HepG2 (cell line): ENCODE data around the gene TMCC1. TPM values are rescaled to one million over a fixed set of nuclear protein-coding genes. Genes with fewer than 3 reads are reported as not detected.

Source experiments
- ATAC-seq: fragments of 200-7000 bp; cut with Tn5 transposase; 3 replicates; pipeline ENCODE4 v1.9.1; 2020; ENCODE audit warnings: mild to moderate bottlenecking, moderate library complexity
- BruUV-seq: library from RNA; stranded (reverse); fragments of 400-500 nt; replicated peaks from 2 replicates; lab custom pipeline; 2021; lab: Mats Ljungman, UMichigan
- CTCF ChIA-PET: fragments of 300-600 bp; formaldehyde crosslinking; extraction: SDS; loops from one replicate; lab custom pipeline; 2021; ENCODE audit warnings: low total read pairs, inconsistent platforms, low intra/inter-chr PET ratio; lab: Yijun Ruan, JAX
- POLR2A ChIA-PET: fragments of 350-600 bp; sonication (Branson Sonifier 250); formaldehyde crosslinking; loops from one replicate; lab custom pipeline; 2020; ENCODE audit warnings: antibody characterized with exemption, inconsistent platforms; lab: Yijun Ruan, JAX
- DNase-seq: peaks from one replicate; pipeline ENCODE4 v3.0.0-alpha.2; 2015; ENCODE audit warnings: low spot score
- FAIRE-seq: peaks from 3 replicates; lab custom pipeline; 2011; peaks lifted over from hg19 to GRCh38; lab: Jason Lieb, UNC
- H2AFZ ChIP-seq: one replicate; pipeline ENCODE4 v1.6.1; 2011; ENCODE audit warnings: low read length, inconsistent platforms
- H3K27ac ChIP-seq: fragments of 300-600 bp; 3 replicates; pipeline ENCODE4 v1.8.0; 2011; ENCODE audit warnings: mixed run types, mild to moderate bottlenecking, mixed read lengths, low read length, inconsistent platforms; ENCODE audit not compliant: insufficient read depth; ENCODE audit errors: extremely low read length
- H3K27me3 ChIP-seq, 2 experiments: fragments of 200-600 bp in 1 of 2; 2 replicates in 1 of 2; 3 replicates in 1 of 2; pipeline versions ENCODE4 v1.6.0 to v1.8.0; 2011; ENCODE audit warnings: low read length in 2 of 2, mild to moderate bottlenecking in 2 of 2, moderate library complexity in 2 of 2, inconsistent platforms in 1 of 2; ENCODE audit not compliant: insufficient read depth in 2 of 2, control insufficient read depth in 1 of 2
- H3K36me3 ChIP-seq, 2 experiments: fragments of 200-600 bp in 1 of 2; replicated peaks in 1 of 2; 2 replicates in 1 of 2; 3 replicates in 1 of 2; pipeline versions ENCODE4 v1.5.1 to v1.8.0; 2011; ENCODE audit warnings: low read length in 2 of 2, inconsistent platforms in 1 of 2; ENCODE audit not compliant: insufficient read depth in 2 of 2, control insufficient read depth in 1 of 2
- H3K4me1 ChIP-seq: 2 replicates; pipeline ENCODE4 v1.5.1; 2012; ENCODE audit warnings: low read length, inconsistent platforms; ENCODE audit not compliant: insufficient read depth
- H3K4me2 ChIP-seq: 2 replicates; pipeline ENCODE4 v1.6.0; 2011; ENCODE audit warnings: low read depth, low read length, inconsistent platforms
- H3K4me3 ChIP-seq, 3 experiments: fragments of 200-600 bp in 1 of 3; sonication (generic), shearing (Covaris generic) in 1 of 3; replicated peaks in 1 of 3; 2 replicates each; pipeline ENCODE4 v1.5.1; 2011 to 2016; ENCODE audit warnings: low read length in 3 of 3, inconsistent platforms in 2 of 3, low read depth in 2 of 3, mild to moderate bottlenecking in 2 of 3, control low read depth in 1 of 3, mixed read lengths in 1 of 3; ENCODE audit not compliant: insufficient read depth in 1 of 3
- H3K79me2 ChIP-seq: one replicate; pipeline ENCODE4 v1.6.1; 2011; ENCODE audit warnings: low read length, inconsistent platforms; ENCODE audit not compliant: insufficient read depth
- H3K9ac ChIP-seq: 2 replicates; pipeline ENCODE4 v1.6.0; 2011; ENCODE audit warnings: mild to moderate bottlenecking, low read depth, low read length, inconsistent platforms; ENCODE audit not compliant: insufficient read depth
- H3K9me3 ChIP-seq: 2 replicates; pipeline ENCODE4 v1.5.1; 2012; ENCODE audit warnings: mild to moderate bottlenecking, low read length
- H4K20me1 ChIP-seq: 2 replicates; pipeline ENCODE4 v1.6.0; 2011; ENCODE audit warnings: inconsistent platforms, mild to moderate bottlenecking, low read length, moderate library complexity; ENCODE audit not compliant: insufficient read depth
- ARNT2 ChIP-seq: sonication (generic); formaldehyde crosslinking; IDR thresholded peaks from 2 replicates; pipeline ENCODE4 v1.8.0; 2022; ENCODE audit warnings: mild to moderate bottlenecking, low read depth, missing genetic modification reagents, moderate library complexity
- CC2D1A ChIP-seq: sonication (generic); formaldehyde crosslinking; IDR thresholded peaks from 2 replicates; pipeline ENCODE4 v1.8.1; 2023; ENCODE audit warnings: mild to moderate bottlenecking, missing genetic modification reagents
- FOSL1 ChIP-seq: sonication (generic); formaldehyde crosslinking; IDR thresholded peaks from 2 replicates; pipeline ENCODE4 v1.9.0; 2021; ENCODE audit warnings: missing genetic modification reagents, borderline replicate concordance
- GABPA ChIP-seq, 2 experiments: IDR thresholded peaks; 2 replicates each; pipeline ENCODE4 v1.6.1; 2011 to 2016; ENCODE audit warnings: low read depth in 2 of 2, low read length in 1 of 2, missing biosample characterization in 1 of 2, missing genetic modification characterization in 1 of 2
- HNF4G ChIP-seq, 2 experiments: sonication (generic) in 1 of 2; formaldehyde crosslinking in 1 of 2; IDR thresholded peaks; 2 replicates each; pipeline versions ENCODE4 v1.4.0 to v1.6.1; 2011 to 2020; ENCODE audit warnings: borderline replicate concordance in 2 of 2, low read depth in 2 of 2, mild to moderate bottlenecking in 2 of 2, low read length in 1 of 2, missing genetic modification reagents in 1 of 2, moderate library complexity in 1 of 2
- KMT2B ChIP-seq: IDR thresholded peaks from 2 replicates; pipeline ENCODE4 v1.6.1; 2016; ENCODE audit warnings: missing genetic modification reagents, missing compliant biosample characterization
- NCOA2 ChIP-seq: sonication (generic); formaldehyde crosslinking; IDR thresholded peaks from 2 replicates; pipeline ENCODE4 v1.8.0; 2022; ENCODE audit warnings: inconsistent platforms
- PRDM15 ChIP-seq: sonication (generic); formaldehyde crosslinking; IDR thresholded peaks from 2 replicates; pipeline ENCODE4 v1.4.0; 2020; ENCODE audit warnings: missing genetic modification reagents
- RXRA ChIP-seq: sonication (generic); formaldehyde crosslinking; IDR thresholded peaks from 2 replicates; pipeline ENCODE4 v1.5.1; 2020; ENCODE audit warnings: missing genetic modification reagents
- THAP7 ChIP-seq: sonication (generic); formaldehyde crosslinking; IDR thresholded peaks from 2 replicates; pipeline ENCODE4 v1.8.1; 2023; ENCODE audit warnings: mild to moderate bottlenecking, missing genetic modification reagents
- ZBTB2 ChIP-seq: sonication (generic); formaldehyde crosslinking; IDR thresholded peaks from 2 replicates; pipeline ENCODE4 v1.8.0; 2022; ENCODE audit warnings: low read depth, missing genetic modification reagents
- ZBTB7A ChIP-seq: sonication (generic); formaldehyde crosslinking; IDR thresholded peaks from 2 replicates; pipeline ENCODE4 v1.8.0; 2022; ENCODE audit warnings: mild to moderate bottlenecking, missing genetic modification reagents
- ZIK1 ChIP-seq: sonication (generic); formaldehyde crosslinking; IDR thresholded peaks from 2 replicates; pipeline ENCODE4 v1.5.0; 2020; ENCODE audit warnings: mild to moderate bottlenecking, low read depth, missing genetic modification reagents, borderline replicate concordance
- ZNF672 ChIP-seq: sonication (generic); formaldehyde crosslinking; IDR thresholded peaks from 2 replicates; pipeline ENCODE4 v1.8.1; 2022; ENCODE audit warnings: missing genetic modification reagents
- ZNF773 ChIP-seq: sonication (generic); formaldehyde crosslinking; IDR thresholded peaks from 2 replicates; pipeline ENCODE4 v1.4.0; 2020; ENCODE audit warnings: missing genetic modification reagents, borderline replicate concordance
- ZNF883 ChIP-seq: sonication (generic); formaldehyde crosslinking; IDR thresholded peaks from 2 replicates; pipeline ENCODE4 v1.5.1; 2020; ENCODE audit warnings: mild to moderate bottlenecking, missing genetic modification reagents; ENCODE audit errors: not compliant biosample characterization
- ZSCAN20 ChIP-seq: sonication (generic); formaldehyde crosslinking; IDR thresholded peaks from 2 replicates; pipeline ENCODE4 v1.4.0; 2020; ENCODE audit warnings: missing genetic modification reagents, mild to moderate bottlenecking, borderline replicate concordance
- WGBS: methylation state at CpG from one replicate; pipeline ENCODE4 v1.1.6; 2017; ENCODE audit warnings: low lambda C conversion rate; 5-methylcytosine and 5-hydroxymethylcytosine counted together
- in situ Hi-C: cut with HindIII; loops from 2 replicates; pipeline ENCODE4 v1.10.0; 2017; ENCODE audit warnings: low pct_unique_long_range_greater_than_20kb; ENCODE audit not compliant: extremely low pct_ligation_motif_present
- intact Hi-C: fragments of 100-400 bp; cut with micrococcal nuclease; formaldehyde crosslinking; loops from one replicate; pipeline ENCODE4 v1.10.0; 2022; ENCODE audit not compliant: unreplicated experiment
- polyA plus RNA-seq, 8 experiments: library from polyadenylated mRNA; depleted of rRNA in 3 of 8; stranded (reverse) in 7 of 8; unstranded in 1 of 8; fragments of >200 nt; fragmentation: Illumina TruSeq in 4 of 8; extraction: Trizol in 4 of 8; gene quantifications; 2 replicates each; pipeline versions ENCODE4 v1.2.1 to v1.2.3, GENCODE V29; 2011 to 2016; ENCODE audit warnings: low read depth in 4 of 8, missing spikeins in 1 of 8, mixed read lengths in 1 of 8; ENCODE audit not compliant: insufficient read depth in 1 of 8
- total RNA-seq, 5 experiments: library from RNA; depleted of rRNA; stranded (reverse); fragments of >200 nt; fragmentation: Illumina TruSeq; extraction: Trizol; gene quantifications; 2 replicates each; pipeline ENCODE4 v1.2.3, GENCODE V29; 2016; ENCODE audit warnings: low read depth in 1 of 5

The TMCC1 gene
- total and polyA plus RNA-seq, 2 of the 13 experiments (the other 11 are each of a cell fraction or from before 2014, with no cell fraction given), result 12.1 to 264 TPM

GRCh38 chr3:129626744-129627349, 266.7 kb downstream of the TMCC1 start:
- Histone ChIP-seq H3K4me1 (peaks cover 63% of the 10 kb centered on the region), H2AFZ (no peak overlapping the region), H3K36me3 (no peaks in the 10 kb centered on the region), H3K9ac (peak overlapping the region; percentile 89), H3K4me3 (peak overlapping the region; percentile 67 to 97 (median 76)), H3K79me2 (peaks cover 8% of the 10 kb centered on the region), H3K27me3 (no peaks in the 10 kb centered on the region; a peak in 1 of 5 replicates), H3K9me3 (no peaks in the 10 kb centered on the region), H3K4me2 (peak overlapping the region; percentile 100), H3K27ac (peak overlapping the region; percentile 95), H4K20me1 (no peaks in the 10 kb centered on the region)
- FAIRE-seq, result no peak
- in situ Hi-C loops, result loop anchor here (5.0 kb wide), 2 partner anchors 205 to 305 kb away; no protein-coding TSS in a partner anchor
- 0% methylated on average over 10 of the region's 49 CpGs for WGBS
- peak; percentile 88 for ATAC-seq
- CTCF ChIA-PET, result interaction anchor here (1.1 to 2.5 kb wide), 2 partner anchors 137 to 197 kb away, joined by 3 to 23 read pairs; no protein-coding TSS in a partner anchor
- no TSS peak for BruUV-seq
- DNase-seq, result peak; percentile 90
- intact Hi-C loops, result loop anchor here (1.0 to 10.0 kb wide), 4 partner anchors 14 to 242 kb away; no protein-coding TSS in a partner anchor
- POLR2A ChIA-PET, result interaction anchor here (0.7 to 5.4 kb wide), 17 partner anchors 8 to 485 kb away, joined by 3 to 107 read pairs (median 6); partner anchors contain the start of genes IFT122, MBD4 and PLXND1
- no peak; the same call in 1 of the 2 replicates for TF ChIP-seq ZBTB7A
- TF ChIP-seq ARNT2 (CRISPR knock-in tag), result peak; percentile 85
- no peak; the same call in 1 of the 2 replicates for TF ChIP-seq ZSCAN20
- no peak for TF ChIP-seq ZNF773 (CRISPR knock-in tag)
- TF ChIP-seq FOSL1, result no peak
- TF ChIP-seq THAP7 (CRISPR knock-in tag), result peak; percentile 66; the same call in 1 of the 2 replicates
- TF ChIP-seq KMT2B (CRISPR knock-in tag), result peak; percentile 58; the same call in 1 of the 2 replicates
- TF ChIP-seq CC2D1A (CRISPR knock-in tag), result no peak
- TF ChIP-seq ZNF672 (CRISPR knock-in tag), result no peak
- TF ChIP-seq PRDM15 (CRISPR knock-in tag), result peak; percentile 14; the same call in 1 of the 2 replicates
- TF ChIP-seq RXRA (CRISPR knock-in tag), result peak; percentile 61; the same call in 1 of the 2 replicates
- peak; percentile 18 for TF ChIP-seq ZNF883 (CRISPR knock-in tag)
- peak; percentile 89 for TF ChIP-seq HNF4G (IDR thresholded peaks at IDR 0.05; ENCODE audit: borderline replicate concordance, low read depth, low read length)
- no peak; the same call in 1 of the 2 replicates for TF ChIP-seq HNF4G (CRISPR knock-in tag; IDR thresholded peaks at IDR 0.05; ENCODE audit: borderline replicate concordance, low read depth)
- TF ChIP-seq NCOA2 (CRISPR knock-in tag), result peak; percentile 54; the same call in 1 of the 2 replicates
- TF ChIP-seq ZBTB2 (CRISPR knock-in tag), result peak; percentile 93
- no peak for TF ChIP-seq GABPA (IDR thresholded peaks at IDR 0.05; ENCODE audit: low read depth, low read length)
- peak; percentile 88 for TF ChIP-seq GABPA (CRISPR knock-in tag; IDR thresholded peaks at IDR 0.05; ENCODE audit: low read depth)
- peak; percentile 69 for TF ChIP-seq ZIK1 (CRISPR knock-in tag)
